ENCODE measurements around the gene SSPN. TPM values are rescaled to one million over a fixed set of nuclear protein-coding genes. Genes with fewer than 3 reads are reported as not detected.

Gene SSPN
- total RNA-seq, 1 experiment from 2014 or later: 0.17 TPM

DNA sequence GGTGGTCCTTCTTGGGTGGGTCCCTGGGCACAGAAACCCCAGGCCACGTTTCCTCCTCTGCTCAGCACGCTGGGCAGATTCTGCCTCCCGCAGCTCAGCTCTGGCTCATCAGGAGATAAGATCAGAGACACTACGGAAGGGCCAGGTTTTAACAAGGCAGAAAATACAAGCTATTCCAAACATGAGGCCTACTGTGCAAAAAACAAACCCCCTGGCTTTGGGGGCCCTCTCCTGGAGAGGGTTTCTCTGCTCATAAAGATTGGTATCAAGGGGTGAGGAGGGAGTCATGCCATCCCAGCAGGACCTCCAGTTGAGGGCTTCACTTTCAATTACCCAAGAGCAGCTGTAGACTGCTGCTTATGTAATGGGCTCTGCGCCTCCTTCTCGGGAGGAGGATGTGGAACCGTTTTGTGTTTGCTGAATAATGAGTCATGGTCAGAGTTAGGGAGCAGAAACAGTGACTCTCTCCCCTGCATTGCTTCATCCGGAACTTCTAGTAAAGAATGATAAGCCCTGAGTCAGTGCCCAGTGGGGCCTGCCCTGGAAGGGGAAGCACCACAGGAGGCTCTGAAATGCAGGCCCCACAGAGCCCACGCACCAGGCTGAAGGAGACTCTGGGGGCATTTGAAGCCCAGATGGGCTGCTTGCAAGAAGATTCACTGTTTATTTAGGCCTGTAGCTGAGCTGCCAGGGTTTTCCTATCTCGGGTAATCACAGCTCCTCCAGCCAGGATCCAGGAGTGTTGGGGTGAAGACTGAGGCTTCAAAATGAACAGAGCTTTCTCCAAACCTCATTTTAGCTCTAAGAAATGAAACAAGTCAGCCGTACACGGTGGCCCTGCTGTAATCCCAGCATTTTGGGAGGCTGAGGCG is 79.3 kb downstream of the SSPN start:
- DNase-seq (ENCODE audit: low read depth, low spot score): peak; percentile 71
- TF ChIP-seq ZFX (IDR thresholded peaks at IDR 0.05): no peak; the same call in 1 of the 2 replicates
- no peak for TF ChIP-seq TCF7L2 (IDR thresholded peaks at IDR 0.05; ENCODE audit: borderline replicate concordance, extremely low read depth, insufficient read depth, insufficient read length)
- peak; percentile 97 for TF ChIP-seq CEBPB (IDR thresholded peaks at IDR 0.05; ENCODE audit: low read depth)
- no peak for TF ChIP-seq ELF1 (IDR thresholded peaks at IDR 0.05; ENCODE audit: borderline replicate concordance, low read depth)
- TF ChIP-seq, protein P1, sequence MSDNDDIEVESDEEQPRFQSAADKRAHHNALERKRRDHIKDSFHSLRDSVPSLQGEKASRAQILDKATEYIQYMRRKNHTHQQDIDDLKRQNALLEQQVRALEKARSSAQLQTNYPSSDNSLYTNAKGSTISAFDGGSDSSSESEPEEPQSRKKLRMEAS (IDR thresholded peaks at IDR 0.05): peak; percentile 49; the same call in 1 of the 2 replicates
- TF ChIP-seq POLR2AphosphoS5 (IDR thresholded peaks at IDR 0.05; ENCODE audit: low read depth, low read length): peak; percentile 56
- no peak for TF ChIP-seq EZH2 (IDR thresholded peaks at IDR 0.05)
- TF ChIP-seq JUND (IDR thresholded peaks at IDR 0.05): peak; percentile 88
- peak; percentile 70 for TF ChIP-seq CBX3 (IDR thresholded peaks at IDR 0.05; ENCODE audit: low read depth)
- no peak for TF ChIP-seq YY1 (IDR thresholded peaks at IDR 0.05; ENCODE audit: extremely low read depth, insufficient replicate concordance, low read depth, low read length)
- TF ChIP-seq, protein P2, sequence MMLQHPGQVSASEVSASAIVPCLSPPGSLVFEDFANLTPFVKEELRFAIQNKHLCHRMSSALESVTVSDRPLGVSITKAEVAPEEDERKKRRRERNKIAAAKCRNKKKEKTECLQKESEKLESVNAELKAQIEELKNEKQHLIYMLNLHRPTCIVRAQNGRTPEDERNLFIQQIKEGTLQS (IDR thresholded peaks at IDR 0.05): peak; percentile 64; the same call in 1 of the 2 replicates
- no peak for TF ChIP-seq EGR1 (IDR thresholded peaks at IDR 0.05; ENCODE audit: low read depth)
- no peak for TF ChIP-seq POLR2A (IDR thresholded peaks at IDR 0.05; ENCODE audit: borderline replicate concordance, extremely low read depth, insufficient read depth, insufficient read length)
- no peak for TF ChIP-seq SIN3A (IDR thresholded peaks at IDR 0.05; ENCODE audit: low read depth)
- TF ChIP-seq FOSL1 (IDR thresholded peaks at IDR 0.05; ENCODE audit: low read depth): peak; percentile 83
- no peak for TF ChIP-seq ZBTB33 (IDR thresholded peaks at IDR 0.05; ENCODE audit: extremely low read depth, insufficient replicate concordance, low read length)
- no peak for TF ChIP-seq EZH2phosphoT487 (IDR thresholded peaks at IDR 0.05; ENCODE audit: borderline replicate concordance)
- peak; percentile 78 for TF ChIP-seq SP1 (IDR thresholded peaks at IDR 0.05; ENCODE audit: low read depth)
- TF ChIP-seq, protein P3, sequence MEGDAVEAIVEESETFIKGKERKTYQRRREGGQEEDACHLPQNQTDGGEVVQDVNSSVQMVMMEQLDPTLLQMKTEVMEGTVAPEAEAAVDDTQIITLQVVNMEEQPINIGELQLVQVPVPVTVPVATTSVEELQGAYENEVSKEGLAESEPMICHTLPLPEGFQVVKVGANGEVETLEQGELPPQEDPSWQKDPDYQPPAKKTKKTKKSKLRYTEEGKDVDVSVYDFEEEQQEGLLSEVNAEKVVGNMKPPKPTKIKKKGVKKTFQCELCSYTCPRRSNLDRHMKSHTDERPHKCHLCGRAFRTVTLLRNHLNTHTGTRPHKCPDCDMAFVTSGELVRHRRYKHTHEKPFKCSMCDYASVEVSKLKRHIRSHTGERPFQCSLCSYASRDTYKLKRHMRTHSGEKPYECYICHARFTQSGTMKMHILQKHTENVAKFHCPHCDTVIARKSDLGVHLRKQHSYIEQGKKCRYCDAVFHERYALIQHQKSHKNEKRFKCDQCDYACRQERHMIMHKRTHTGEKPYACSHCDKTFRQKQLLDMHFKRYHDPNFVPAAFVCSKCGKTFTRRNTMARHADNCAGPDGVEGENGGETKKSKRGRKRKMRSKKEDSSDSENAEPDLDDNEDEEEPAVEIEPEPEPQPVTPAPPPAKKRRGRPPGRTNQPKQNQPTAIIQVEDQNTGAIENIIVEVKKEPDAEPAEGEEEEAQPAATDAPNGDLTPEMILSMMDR (IDR thresholded peaks at IDR 0.05 in 2 of 3, conservative IDR thresholded peaks at IDR 0.05 in 1 of 3; ENCODE audit: borderline replicate concordance in 1 of 3, insufficient read depth in 1 of 3, low read depth in 2 of 3, low read length in 2 of 3): no peak; a peak in 1 of 6 replicates
- no peak for TF ChIP-seq SRF (IDR thresholded peaks at IDR 0.05; ENCODE audit: low read depth)
- TF ChIP-seq ZNF274 (IDR thresholded peaks at IDR 0.05; ENCODE audit: low read depth, low read length): no peak
- ChIA-PET CTCF (interaction anchor here (0.6 kb wide), 1 partner anchor 155 kb away, joined by 5 read pairs; no protein-coding TSS in a partner anchor), POLR2A (no interaction called here), RAD21 (ENCODE audit: low non-redundant PET in 1 of 2, low total read pairs in 2 of 2, uncharacterized antibody in 2 of 2, unreplicated experiment in 2 of 2) (no interaction called here)
- Histone ChIP-seq H3K9me2 (ENCODE audit: insufficient read depth) (no peaks in the 10 kb centered on the region), H3K4me3 (replicated peaks in 1 of 2; ENCODE audit: low read depth in 1 of 2, low read length in 2 of 2) (no peak overlapping the region), H3K36me3 (ENCODE audit: control insufficient read depth in 1 of 2, insufficient read depth in 2 of 2, low read length in 2 of 2) (no peaks in the 10 kb centered on the region), H3K9me3 (ENCODE audit: control insufficient read depth in 1 of 2, insufficient read depth in 1 of 2, low read depth in 1 of 2, low read length in 2 of 2) (no peaks in the 10 kb centered on the region), H3K27me3 (ENCODE audit: insufficient read depth, low read length) (no peaks in the 10 kb centered on the region), H2AFZ (ENCODE audit: low read depth, low read length, poor library complexity, severe bottlenecking) (peak overlapping the region; percentile 93), H3K4me2 (ENCODE audit: low read length) (peak overlapping the region; percentile 59), H3K79me2 (ENCODE audit: insufficient read depth, low read length) (no peaks in the 10 kb centered on the region), H3K9ac (ENCODE audit: low read length) (peak overlapping the region; percentile 9; the same call in 1 of the 2 replicates), H3K4me1 (ENCODE audit: control insufficient read depth in 1 of 2, insufficient read depth in 2 of 2, low read length in 2 of 2) (peaks cover 0 to 15% of the 10 kb centered on the region in 2 experiments; a peak in 2 of 4 replicates), H4K20me1 (ENCODE audit: insufficient read depth) (no peaks in the 10 kb centered on the region), H3K27ac (ENCODE audit: low read depth, low read length) (0 out of 2 replicates have a peak overlapping the region, but pooled peaks have one; percentile 20)
- no TSS peak for BruUV-seq (replicated peaks)
- intact Hi-C loops (cut with micrococcal nuclease): no loop called here
- ATAC-seq: peak; percentile 86

All from HCT116 (cell line).